Activated T-helper 2 cell treated with anti-CD3 and anti-CD28 coated beads, Interferon-gamma antibody, Interleukin-2, Interleukin-4, amounts not matched to agents 10 μg/mL and 5 μg/mL and 100 μg/mL, durations not matched to agents 14 hours and 24 hours and 36 hours (primary cell): ENCODE measurements around the gene FGFBP2. TPM values are rescaled to one million over a fixed set of nuclear protein-coding genes. Genes with fewer than 3 reads are reported as not detected.
A peak's percentile ranks its signal among the peaks of the same experiment; 100 is the strongest.

Experiments
- DNase-seq: peaks from one replicate; pipeline ENCODE4 v3.0.0; 2021; ENCODE audit warnings: low spot score
- H3K27ac Mint-ChIP-seq: one replicate; pipeline ENCODE4 v1.8.0; 2021; ENCODE audit warnings: mixed read lengths
- H3K27me3 Mint-ChIP-seq: one replicate; pipeline ENCODE4 v1.8.0; 2021; ENCODE audit warnings: low read depth, mixed read lengths
- H3K36me3 Mint-ChIP-seq: one replicate; pipeline ENCODE4 v1.8.0; 2021; ENCODE audit warnings: low read depth, mixed read lengths
- H3K4me1 Mint-ChIP-seq: one replicate; pipeline ENCODE4 v1.8.0; 2021; ENCODE audit warnings: low read depth, mixed read lengths
- H3K4me3 Mint-ChIP-seq: one replicate; pipeline ENCODE4 v1.8.0; 2021; ENCODE audit warnings: low read depth, mild to moderate bottlenecking, moderate library complexity, mixed read lengths
- H3K9me3 Mint-ChIP-seq: one replicate; pipeline ENCODE4 v1.8.0; 2021; ENCODE audit warnings: mixed read lengths
- intact Hi-C: fragments of 100-400 bp; cut with micrococcal nuclease; formaldehyde crosslinking; loops from one replicate; pipeline ENCODE4 v1.15.1; 2023
- total RNA-seq: library from RNA; stranded (reverse); gene quantifications from 2 replicates; pipeline ENCODE4 v1.2.3, GENCODE V29; 2022

FGFBP2 gene
- total RNA-seq, 1 donor from 2014 or later, result 2.4 TPM

- Mint-ChIP-seq H3K4me1 (peaks cover 15% of the 10 kb centered on the region), H3K27me3 (peaks cover 16% of the 10 kb centered on the region), H3K36me3 (no peaks in the 10 kb centered on the region), H3K9me3 (no peaks in the 10 kb centered on the region), H3K27ac (no peak overlapping the region), H3K4me3 (no peak overlapping the region)
- intact Hi-C loops, result loop anchor here (5.0 kb wide), 1 partner anchor 305 kb away; no protein-coding TSS in a partner anchor
- no peak for DNase-seq
Measured at GRCh38 chr4:15961781-15962510, 1.0 kb downstream of the FGFBP2 start.

- H3K27ac Mint-ChIP-seq, result no peak overlapping the region
- no peak overlapping the region for H3K4me3 Mint-ChIP-seq
- intact Hi-C loops, result loop anchor here (5.0 kb wide), 1 partner anchor 721 kb away; no protein-coding TSS in a partner anchor
- no peak for DNase-seq
- no peaks in the 10 kb centered on the region for H3K9me3 Mint-ChIP-seq
- H3K4me1 Mint-ChIP-seq, result peaks cover 17% of the 10 kb centered on the region
- H3K36me3 Mint-ChIP-seq, result no peaks in the 10 kb centered on the region
- peaks cover 15% of the 10 kb centered on the region for H3K27me3 Mint-ChIP-seq
Measured at GRCh38 chr4:15958562-15958961, 4.4 kb downstream of the FGFBP2 start.

GRCh38 chr4:15956179-15956850, 6.7 kb downstream of the FGFBP2 start:
- peaks cover 14% of the 10 kb centered on the region for H3K27me3 Mint-ChIP-seq
- intact Hi-C loops, result loop anchor here (1.0 to 5.0 kb wide), 4 partner anchors 74 to 719 kb away; no protein-coding TSS in a partner anchor
- DNase-seq, result peak; percentile 68
- H3K9me3 Mint-ChIP-seq, result no peaks in the 10 kb centered on the region
- no peaks in the 10 kb centered on the region for H3K36me3 Mint-ChIP-seq
- peaks cover 6% of the 10 kb centered on the region for H3K4me1 Mint-ChIP-seq
- no peak overlapping the region for H3K4me3 Mint-ChIP-seq
- H3K27ac Mint-ChIP-seq, result no peak overlapping the region

- intact Hi-C loops, result loop anchor here (1.0 to 5.0 kb wide), 4 partner anchors 73 to 718 kb away; no protein-coding TSS in a partner anchor
- Mint-ChIP-seq H3K27ac (no peak overlapping the region), H3K4me1 (peaks cover 6% of the 10 kb centered on the region), H3K36me3 (no peaks in the 10 kb centered on the region), H3K4me3 (no peak overlapping the region), H3K9me3 (no peaks in the 10 kb centered on the region), H3K27me3 (peaks cover 10% of the 10 kb centered on the region)
- DNase-seq, result no peak
Measured at GRCh38 chr4:15955670-15956069, 7.3 kb downstream of the FGFBP2 start.

GRCh38 chr4:15953625-15954024, 9.3 kb downstream of the FGFBP2 start:
- no peak overlapping the region for H3K4me3 Mint-ChIP-seq
- no peaks in the 10 kb centered on the region for H3K36me3 Mint-ChIP-seq
- H3K27me3 Mint-ChIP-seq, result peaks cover 6% of the 10 kb centered on the region
- no peaks in the 10 kb centered on the region for H3K9me3 Mint-ChIP-seq
- no peak overlapping the region for H3K27ac Mint-ChIP-seq
- peaks cover 6% of the 10 kb centered on the region for H3K4me1 Mint-ChIP-seq
- intact Hi-C loops, result no loop called here
- DNase-seq, result no peak

GRCh38 chr4:15951781-15952180, 11.2 kb downstream of the FGFBP2 start:
- Mint-ChIP-seq H3K4me3 (no peak overlapping the region), H3K4me1 (peaks cover 6% of the 10 kb centered on the region), H3K9me3 (no peaks in the 10 kb centered on the region), H3K27me3 (peaks cover 6% of the 10 kb centered on the region), H3K36me3 (no peaks in the 10 kb centered on the region), H3K27ac (no peak overlapping the region)
- DNase-seq, result no peak
- intact Hi-C loops, result no loop called here

GRCh38 chr4:15948826-15949225, 14.1 kb downstream of the FGFBP2 start:
- Mint-ChIP-seq H3K27me3 (peaks cover 4% of the 10 kb centered on the region), H3K9me3 (no peaks in the 10 kb centered on the region)

GRCh38 chr4:15947684-15948083, 15.3 kb downstream of the FGFBP2 start:
- intact Hi-C loops, result no loop called here
- DNase-seq, result no peak
- Mint-ChIP-seq H3K36me3 (no peaks in the 10 kb centered on the region), H3K9me3 (no peaks in the 10 kb centered on the region), H3K27ac (no peak overlapping the region), H3K4me1 (no peaks in the 10 kb centered on the region), H3K27me3 (peaks cover 4% of the 10 kb centered on the region), H3K4me3 (no peak overlapping the region)

More at GRCh38 chr4:15948826-15949225, 14.1 kb downstream of the FGFBP2 start:
- DNase-seq, result no peak
- H3K27ac Mint-ChIP-seq, result no peak overlapping the region
- no peak overlapping the region for H3K4me3 Mint-ChIP-seq
- intact Hi-C loops, result no loop called here
- H3K4me1 Mint-ChIP-seq, result no peaks in the 10 kb centered on the region
- no peaks in the 10 kb centered on the region for H3K36me3 Mint-ChIP-seq

GRCh38 chr4:15945516-15945915, 17.5 kb downstream of the FGFBP2 start:
- no peak overlapping the region for H3K27ac Mint-ChIP-seq
- H3K4me1 Mint-ChIP-seq, result no peaks in the 10 kb centered on the region
- peaks cover 4% of the 10 kb centered on the region for H3K27me3 Mint-ChIP-seq
- intact Hi-C loops, result no loop called here
- no peaks in the 10 kb centered on the region for H3K9me3 Mint-ChIP-seq
- no peak overlapping the region for H3K4me3 Mint-ChIP-seq
- no peaks in the 10 kb centered on the region for H3K36me3 Mint-ChIP-seq
- no peak for DNase-seq

GRCh38 chr4:15944895-15945294, 18.1 kb downstream of the FGFBP2 start:
- intact Hi-C loops, result no loop called here
- Mint-ChIP-seq H3K27me3 (peaks cover 8% of the 10 kb centered on the region), H3K4me3 (no peak overlapping the region), H3K36me3 (no peaks in the 10 kb centered on the region), H3K4me1 (no peaks in the 10 kb centered on the region), H3K27ac (no peak overlapping the region), H3K9me3 (no peaks in the 10 kb centered on the region)
- no peak for DNase-seq

- intact Hi-C loops, result no loop called here
- Mint-ChIP-seq H3K27me3 (peaks cover 13% of the 10 kb centered on the region), H3K4me1 (no peaks in the 10 kb centered on the region), H3K27ac (no peak overlapping the region), H3K4me3 (no peak overlapping the region), H3K9me3 (no peaks in the 10 kb centered on the region), H3K36me3 (no peaks in the 10 kb centered on the region)
- no peak for DNase-seq
Measured at GRCh38 chr4:15942283-15942682, 20.7 kb downstream of the FGFBP2 start.

- no peak for DNase-seq
- no peaks in the 10 kb centered on the region for H3K9me3 Mint-ChIP-seq
- H3K4me3 Mint-ChIP-seq, result no peak within 1 kb of the TSS
- no peaks in the 10 kb centered on the region for H3K36me3 Mint-ChIP-seq
- peaks cover 15% of the 10 kb centered on the region for H3K27me3 Mint-ChIP-seq
- H3K4me1 Mint-ChIP-seq, result no peaks in the 10 kb centered on the region
- intact Hi-C loops, result no loop called here
- H3K27ac Mint-ChIP-seq, result no peak within 1 kb of the TSS
Measured at GRCh38 chr4:15938640-15939039, 24.3 kb downstream of the FGFBP2 start, which contains the start of gene FGFBP1. Gene FGFBP1 (minus strand): TSS chr4:15938740. CDS start chr4:15936632, 2,108 bp downstream.

- Mint-ChIP-seq H3K36me3 (no peaks in the 10 kb centered on the region), H3K27ac (no peak overlapping the region), H3K4me3 (no peak overlapping the region), H3K27me3 (peaks cover 15% of the 10 kb centered on the region), H3K9me3 (no peaks in the 10 kb centered on the region), H3K4me1 (no peaks in the 10 kb centered on the region)
- no peak for DNase-seq
- intact Hi-C loops, result no loop called here
Measured at GRCh38 chr4:15938182-15938581, 24.8 kb downstream of the FGFBP2 start.
